Medulla oblongata (tissue), 1 donor: ENCODE results near the gene F8A3.
"Not testable (repeated sequence)": the region's sequence is repeated elsewhere in the genome, so short reads cannot be mapped to it uniquely, and the experiment has no call there.

Experiments used
- DNase-seq: peaks from one replicate; pipeline ENCODE4 v3.0.0-alpha.2; 2015; ENCODE audit errors: extremely low spot score

The F8A3 gene

DNA sequence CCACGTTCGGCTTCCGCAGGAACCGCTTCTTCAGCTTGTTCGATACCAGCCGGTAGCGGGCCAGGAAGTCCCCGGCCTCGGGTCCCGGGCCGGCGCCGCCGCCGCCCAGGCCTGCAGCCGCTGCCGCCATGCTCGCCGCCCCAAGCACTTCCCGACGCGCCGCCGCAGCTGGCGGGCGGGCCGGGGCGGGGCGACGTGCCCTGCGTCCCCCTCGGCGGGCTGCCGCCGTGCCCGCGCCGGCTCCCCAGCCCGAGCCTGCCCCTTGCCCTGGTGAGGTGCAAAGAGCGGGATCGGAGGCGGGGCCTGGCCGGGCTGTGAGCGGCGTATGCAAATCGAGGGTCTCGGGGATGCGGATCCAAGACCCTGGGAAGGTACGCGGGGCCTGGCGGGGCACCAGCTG, at the start of gene F8A3:
TSS of gene F8A3 (minus strand) at position 150 of the 400 bp plus-strand sequence. CDS start at position 130, 20 bp downstream.
- not testable (repeated sequence) for DNase-seq

DNA sequence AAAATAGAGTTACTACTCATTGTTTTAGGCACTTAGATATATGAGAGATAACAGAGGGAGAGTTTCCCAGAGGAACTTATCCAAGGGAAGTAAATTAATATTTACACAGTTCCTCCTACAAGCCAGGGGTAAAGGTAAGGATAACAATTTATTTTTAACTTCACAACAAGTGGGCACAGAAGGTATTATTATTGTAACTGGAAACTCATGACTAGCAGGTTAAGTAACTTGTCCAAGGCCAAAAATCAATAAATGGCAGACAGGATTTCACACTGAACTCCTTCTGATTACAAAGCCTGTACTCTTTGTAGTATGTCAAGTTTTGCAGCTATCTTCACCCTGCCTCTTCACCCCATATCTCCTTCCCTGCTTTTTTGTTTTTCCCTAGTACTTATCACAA, 46.9 kb upstream of the F8A3 start:
- no peak for DNase-seq

DNA sequence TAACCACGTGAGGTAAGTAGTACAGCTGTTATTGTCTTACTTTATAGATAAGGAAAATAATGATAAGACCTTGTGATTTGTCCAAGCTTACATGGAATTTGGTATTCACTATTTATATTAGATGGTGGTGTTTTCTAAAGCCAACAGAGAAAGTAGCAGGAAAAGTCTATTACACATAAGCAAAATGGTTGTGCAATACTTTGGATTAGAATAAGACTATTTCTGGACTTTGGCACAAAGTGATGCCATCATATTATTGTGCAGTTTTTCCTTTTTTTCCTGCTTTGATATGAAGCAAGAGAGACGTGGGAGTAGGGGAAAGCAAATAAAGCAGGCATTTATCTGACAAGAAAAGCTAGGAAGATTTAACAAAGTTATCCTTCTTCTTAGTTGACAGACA, 36.7 kb upstream of the F8A3 start:
- DNase-seq: not testable (repeated sequence)

DNA sequence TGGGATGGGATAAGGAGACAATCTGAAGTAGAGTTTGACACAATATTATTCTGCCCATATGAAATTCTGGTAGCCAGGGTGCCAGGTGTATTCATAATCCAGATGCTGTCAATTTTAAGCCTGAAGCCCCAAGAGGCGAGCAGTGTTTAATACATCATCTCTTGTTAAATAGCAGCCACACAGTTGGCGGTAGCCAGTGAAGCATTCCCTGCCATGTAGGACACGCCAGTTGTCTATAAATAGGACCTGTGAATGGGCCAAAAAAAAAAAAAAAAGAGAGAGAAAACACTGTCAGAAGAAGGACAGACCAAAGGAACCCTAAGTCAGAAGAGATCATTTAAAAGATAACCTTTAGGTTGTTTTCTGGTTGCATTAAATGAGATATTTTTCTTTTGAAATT, 33.0 kb upstream of the F8A3 start:
- not testable (repeated sequence) for DNase-seq

DNA sequence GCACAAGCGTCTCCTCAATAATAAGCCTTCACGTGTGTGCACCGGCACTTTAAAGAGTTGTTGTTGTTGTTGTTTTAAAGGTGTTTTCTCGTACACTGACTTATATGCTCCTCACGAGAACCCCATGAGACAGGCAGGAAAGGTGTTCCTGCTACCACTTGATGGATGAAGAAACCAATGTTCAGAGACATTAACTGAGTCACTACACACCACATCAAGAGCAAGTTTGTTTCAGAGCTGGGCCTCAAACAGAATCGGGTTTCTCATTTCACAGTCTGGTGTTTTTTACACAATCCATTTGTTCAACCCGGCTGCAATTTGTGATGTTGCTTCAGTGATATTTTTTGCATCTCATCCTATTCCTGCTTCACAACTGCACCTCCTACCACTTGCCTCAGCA, 18.7 kb upstream of the F8A3 start:
- not testable (repeated sequence) for DNase-seq

DNA sequence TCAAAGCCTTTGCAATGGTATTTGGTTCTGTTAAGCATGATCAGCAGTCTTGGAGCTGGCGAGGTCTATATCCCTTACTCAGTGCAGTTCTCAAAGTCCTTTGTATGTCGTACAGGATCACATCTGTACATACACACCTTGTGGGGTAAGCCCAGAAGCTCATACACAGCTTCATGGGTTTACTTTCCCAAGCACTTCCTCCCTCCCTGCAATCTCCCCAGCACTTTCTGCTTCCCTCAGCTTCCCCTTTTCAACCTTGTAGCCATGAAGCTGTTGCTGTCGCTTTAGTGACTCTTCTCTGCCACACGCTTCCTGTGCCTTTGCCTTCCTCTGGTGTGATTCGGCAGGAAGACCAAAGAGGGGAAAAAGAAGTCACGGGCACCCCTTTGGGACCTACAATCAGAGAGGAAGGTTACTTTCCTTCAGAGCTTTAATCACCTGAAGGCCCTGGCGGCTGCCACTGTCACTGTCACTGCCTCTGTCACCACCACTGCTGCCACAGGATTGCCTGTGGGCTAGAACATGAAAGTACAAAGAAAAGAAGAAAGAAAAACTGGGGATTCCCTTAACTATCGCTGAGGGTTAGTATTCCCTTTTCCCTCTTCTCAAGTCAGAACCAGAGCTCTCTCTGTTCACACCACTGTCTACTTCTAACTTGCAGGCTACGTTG, 8.0 kb upstream of the F8A3 start:
- DNase-seq: not testable (repeated sequence)

DNA sequence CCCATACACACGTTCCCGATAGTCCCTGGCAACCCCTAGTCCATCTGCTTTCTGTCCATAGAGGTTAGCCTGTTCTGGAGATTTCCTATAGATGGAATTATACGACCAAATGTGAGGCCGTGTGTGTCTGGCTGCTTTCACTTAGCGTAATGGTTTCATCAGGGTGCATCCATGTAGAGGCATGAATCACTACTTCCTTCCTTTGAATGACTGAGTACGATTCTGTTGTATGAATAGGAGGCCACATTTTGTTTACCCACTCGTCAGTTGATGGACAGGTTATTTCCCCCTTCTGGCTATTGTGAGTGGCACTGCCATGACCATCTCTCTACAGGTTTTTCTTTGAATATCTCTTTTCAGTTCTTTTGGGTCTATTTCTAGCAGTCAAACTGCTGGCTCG, 2.1 kb upstream of the F8A3 start:
- DNase-seq: not testable (repeated sequence)

DNA sequence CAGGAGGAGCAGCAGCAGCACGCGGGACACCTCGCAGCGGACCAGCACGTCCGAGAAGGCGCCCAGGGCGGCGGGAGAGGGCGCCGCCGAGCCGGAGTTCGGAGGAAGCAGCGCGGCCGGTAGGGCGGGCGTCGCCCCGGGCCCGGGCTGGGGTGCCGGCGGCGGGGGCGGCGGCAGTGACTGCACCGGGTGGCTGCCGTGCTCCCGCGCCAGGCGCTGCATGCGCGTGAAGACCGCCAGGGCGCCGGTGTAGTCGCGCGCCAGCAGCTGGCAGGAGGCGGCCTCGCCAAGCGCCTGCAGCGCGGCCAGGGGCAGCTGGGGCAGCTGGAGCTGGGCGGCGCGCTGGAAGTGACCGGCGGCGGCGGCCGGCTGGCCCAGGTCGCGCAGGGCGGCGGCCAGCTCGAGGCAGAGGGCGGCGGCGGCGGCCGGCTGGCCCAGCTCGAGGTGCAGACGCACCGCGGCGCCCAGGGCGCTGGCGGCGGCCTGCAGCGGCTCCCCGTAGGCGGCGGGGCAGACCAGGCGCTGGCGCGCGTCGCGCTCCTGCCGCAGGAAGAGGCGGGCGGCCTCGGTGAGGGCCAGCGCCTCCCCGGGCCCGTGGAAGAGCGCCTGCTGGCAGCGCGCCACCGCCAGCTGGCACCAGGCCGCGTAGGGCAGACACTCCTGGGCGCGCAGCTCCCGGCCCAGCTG, 516 bp downstream of the F8A3 start:
- DNase-seq: not testable (repeated sequence)

DNA sequence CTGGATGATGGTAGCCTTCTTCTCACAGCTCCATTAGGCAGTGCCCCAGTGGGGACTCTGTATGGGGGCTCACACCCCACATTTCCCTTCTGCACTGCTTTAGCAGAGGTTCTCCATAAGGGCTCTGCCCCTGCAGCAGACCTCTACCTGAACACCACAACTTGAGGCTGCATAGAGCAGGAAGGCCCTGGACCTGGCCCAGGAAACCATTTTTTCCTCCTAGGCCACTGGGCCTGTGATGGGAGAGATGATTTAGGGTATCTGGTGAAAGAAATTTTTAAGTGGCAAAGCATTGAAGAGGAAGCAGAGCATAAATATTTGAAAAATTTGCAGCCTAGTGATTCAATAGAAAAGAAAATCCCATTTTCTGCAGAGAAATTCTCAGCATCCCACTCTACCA, 17.3 kb downstream of the F8A3 start:
- DNase-seq: no peak

DNA sequence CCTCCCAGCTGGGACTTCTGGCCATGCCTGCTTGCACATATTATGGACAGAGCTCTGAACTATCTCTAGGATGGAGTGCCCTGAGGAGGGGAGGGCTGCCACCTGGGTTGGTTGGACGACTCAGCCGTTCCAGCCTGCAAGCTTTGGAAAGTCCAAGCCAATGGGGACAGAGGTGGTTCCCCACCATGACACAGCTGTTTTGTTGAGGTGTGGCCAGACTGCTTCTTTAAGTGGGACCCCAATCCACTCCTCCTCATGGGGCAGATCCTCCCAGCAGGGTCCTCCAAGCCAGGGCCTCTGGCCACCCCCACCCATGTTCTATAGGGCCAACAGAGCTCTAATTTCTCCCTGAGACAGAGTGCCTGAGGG, 22.7 kb downstream of the F8A3 start:
- DNase-seq: no peak

DNA sequence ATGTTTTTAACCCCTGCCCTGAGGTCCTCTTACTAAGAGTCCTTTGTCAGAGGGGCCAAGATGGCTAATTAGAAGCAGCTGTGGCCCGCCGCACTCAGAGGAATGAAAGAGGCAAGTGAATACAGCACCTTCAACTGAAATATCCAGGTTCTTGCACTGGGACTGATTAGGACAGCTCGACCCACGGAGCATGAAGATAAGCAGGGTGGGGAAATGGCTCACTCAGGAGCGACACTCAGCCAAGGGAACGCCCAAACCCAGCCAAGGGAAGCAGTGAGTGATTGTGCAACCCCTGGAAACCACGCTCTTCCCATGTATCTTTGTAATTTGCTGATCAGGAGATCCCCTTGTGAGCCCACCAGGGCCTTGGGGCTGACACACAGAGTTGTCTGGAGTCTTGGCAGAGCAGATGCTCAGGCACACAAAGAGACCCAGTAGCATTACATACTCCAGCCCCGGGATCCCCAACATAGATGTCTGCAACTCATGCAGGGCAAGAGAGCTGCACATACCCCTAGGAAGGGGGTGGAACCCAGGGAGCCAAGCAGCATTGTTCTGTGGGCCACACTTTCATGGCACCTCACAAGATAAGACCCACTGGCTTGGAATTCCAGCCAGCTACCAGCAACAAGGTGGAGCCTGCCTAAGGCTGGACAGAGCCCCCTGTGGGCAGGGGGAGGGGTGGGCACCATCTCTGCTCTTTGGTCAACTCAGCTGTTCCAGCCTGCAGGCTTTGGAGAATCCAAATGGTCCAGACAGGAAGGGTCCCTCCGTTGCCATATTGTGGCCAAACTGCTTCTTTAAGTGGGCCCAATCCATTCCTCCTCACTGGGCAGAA, 23.3 kb downstream of the F8A3 start:
- no peak for DNase-seq

DNA sequence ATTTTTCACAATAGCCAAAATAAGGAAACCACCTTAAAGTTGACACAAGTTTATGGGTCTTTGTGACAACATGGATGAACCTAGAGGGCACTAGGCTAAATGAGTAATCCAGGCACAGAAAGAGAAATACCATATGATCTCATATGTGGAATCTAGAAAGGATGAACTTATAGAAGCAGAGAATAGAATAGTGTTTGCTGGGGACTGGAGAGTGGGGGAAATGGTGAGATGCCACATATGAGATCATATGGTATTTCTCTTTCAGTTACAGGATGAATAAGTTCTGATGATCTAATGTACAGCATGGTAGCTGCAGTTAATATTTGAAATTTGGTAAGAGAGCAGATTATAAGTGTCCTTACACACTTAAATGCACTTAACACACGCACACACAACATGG, 40.7 kb downstream of the F8A3 start:
- no peak for DNase-seq
